ENCODE measurements around the gene NPAS3. TPM values are rescaled to one million over a fixed set of nuclear protein-coding genes. Genes with fewer than 3 reads are reported as not detected.

The NPAS3 gene
- total RNA-seq, 6 donors from 2014 or later = 0.30 to 0.77 (median 0.59) TPM; not detected in 2

GRCh38 chr14:33404054-33404453, 465.4 kb downstream of the NPAS3 start:
- H3K36me3 ChIP-seq = no peaks in the 10 kb centered on the region
- peaks cover 0 to 4% (median 0%) of the 10 kb centered on the region in 4 donors for H3K9me3 ChIP-seq
- TF ChIP-seq EP300 (IDR thresholded peaks at IDR 0.05) (peak in 1 of 4 donors; percentile 70), POLR2A (IDR thresholded peaks at IDR 0.05) (no peak), POLR2AphosphoS5 (IDR thresholded peaks at IDR 0.05) (peak in 1 of 2 donors; percentile 16)
- TF ChIP-seq, protein P1, sequence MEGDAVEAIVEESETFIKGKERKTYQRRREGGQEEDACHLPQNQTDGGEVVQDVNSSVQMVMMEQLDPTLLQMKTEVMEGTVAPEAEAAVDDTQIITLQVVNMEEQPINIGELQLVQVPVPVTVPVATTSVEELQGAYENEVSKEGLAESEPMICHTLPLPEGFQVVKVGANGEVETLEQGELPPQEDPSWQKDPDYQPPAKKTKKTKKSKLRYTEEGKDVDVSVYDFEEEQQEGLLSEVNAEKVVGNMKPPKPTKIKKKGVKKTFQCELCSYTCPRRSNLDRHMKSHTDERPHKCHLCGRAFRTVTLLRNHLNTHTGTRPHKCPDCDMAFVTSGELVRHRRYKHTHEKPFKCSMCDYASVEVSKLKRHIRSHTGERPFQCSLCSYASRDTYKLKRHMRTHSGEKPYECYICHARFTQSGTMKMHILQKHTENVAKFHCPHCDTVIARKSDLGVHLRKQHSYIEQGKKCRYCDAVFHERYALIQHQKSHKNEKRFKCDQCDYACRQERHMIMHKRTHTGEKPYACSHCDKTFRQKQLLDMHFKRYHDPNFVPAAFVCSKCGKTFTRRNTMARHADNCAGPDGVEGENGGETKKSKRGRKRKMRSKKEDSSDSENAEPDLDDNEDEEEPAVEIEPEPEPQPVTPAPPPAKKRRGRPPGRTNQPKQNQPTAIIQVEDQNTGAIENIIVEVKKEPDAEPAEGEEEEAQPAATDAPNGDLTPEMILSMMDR (IDR thresholded peaks at IDR 0.05) = peak in 1 of 6 experiments; percentile 25
- WGBS, 2 donors = 44 to 50% methylated on average over 1 of the region's 1 CpG
- H3K27me3 ChIP-seq = no peaks in the 10 kb centered on the region
- ATAC-seq (ENCODE audit: low FRiP score in 2 of 2) = peak; percentile 71 to 88
- peaks cover 0 to 10% (median 0%) of the 10 kb centered on the region in 4 donors for H3K4me1 ChIP-seq
- no peak overlapping the region for H3K4me3 ChIP-seq
- H3K27ac ChIP-seq = peak overlapping the region in 3 of 4 donors; percentile 9 to 57 (median 46)
- no peak for DNase-seq

- ATAC-seq (ENCODE audit: low FRiP score in 2 of 2) (no peak), DNase-seq (no peak)
- Histone ChIP-seq H3K36me3 (no peaks in the 10 kb centered on the region), H3K27me3 (no peaks in the 10 kb centered on the region), H3K27ac (no peak overlapping the region), H3K9me3 (peaks cover 0 to 4% (median 0%) of the 10 kb centered on the region in 4 donors), H3K4me1 (peaks cover 0 to 10% (median 0%) of the 10 kb centered on the region in 4 donors), H3K4me3 (no peak overlapping the region)
- WGBS, 2 donors = 79 to 100% methylated on average over 1 of the region's 1 CpG
- TF ChIP-seq POLR2A (IDR thresholded peaks at IDR 0.05) = no peak
- TF ChIP-seq EP300 (IDR thresholded peaks at IDR 0.05) = no peak
- TF ChIP-seq, protein P1 (IDR thresholded peaks at IDR 0.05) = no peak
- no peak for TF ChIP-seq POLR2AphosphoS5 (IDR thresholded peaks at IDR 0.05)
These were observed 466.4 kb downstream of the NPAS3 start for GRCh38 chr14:33404964-33405574.

- Histone ChIP-seq H3K9me3 (peaks cover 0 to 4% (median 0%) of the 10 kb centered on the region in 4 donors), H3K27ac (no peak overlapping the region), H3K4me1 (peaks cover 0 to 6% (median 0%) of the 10 kb centered on the region in 4 donors), H3K27me3 (no peaks in the 10 kb centered on the region), H3K4me3 (no peak overlapping the region), H3K36me3 (no peaks in the 10 kb centered on the region)
- 84 to 85% methylated on average over 2 of the region's 2 CpGs for WGBS, 2 donors
- ATAC-seq (ENCODE audit: low FRiP score in 2 of 2) (no peak), DNase-seq (no peak)
- TF ChIP-seq EP300 (IDR thresholded peaks at IDR 0.05) (no peak), POLR2A (IDR thresholded peaks at IDR 0.05) (no peak), POLR2AphosphoS5 (IDR thresholded peaks at IDR 0.05) (no peak)
- TF ChIP-seq, protein P1 (IDR thresholded peaks at IDR 0.05) = no peak
These were observed 468.1 kb downstream of the NPAS3 start for GRCh38 chr14:33406766-33407165.

- DNase-seq (no peak), ATAC-seq (ENCODE audit: low FRiP score in 2 of 2) (no peak)
- no peak overlapping the region for H3K4me3 ChIP-seq
- H3K27ac ChIP-seq = no peak overlapping the region
- WGBS, 2 donors = 55 to 65% methylated on average over 2 of the region's 2 CpGs
- H3K36me3 ChIP-seq = no peaks in the 10 kb centered on the region
- no peaks in the 10 kb centered on the region for H3K27me3 ChIP-seq
- H3K9me3 ChIP-seq = peaks cover 0 to 4% (median 0%) of the 10 kb centered on the region in 4 donors
- H3K4me1 ChIP-seq = peaks cover 0 to 6% (median 0%) of the 10 kb centered on the region in 4 donors
- TF ChIP-seq POLR2A (IDR thresholded peaks at IDR 0.05) = no peak
- TF ChIP-seq, protein P1 (IDR thresholded peaks at IDR 0.05) = no peak
- no peak for TF ChIP-seq EP300 (IDR thresholded peaks at IDR 0.05)
- TF ChIP-seq POLR2AphosphoS5 (IDR thresholded peaks at IDR 0.05) = no peak
These were observed 469.6 kb downstream of the NPAS3 start for GRCh38 chr14:33408291-33408690.

DNA sequence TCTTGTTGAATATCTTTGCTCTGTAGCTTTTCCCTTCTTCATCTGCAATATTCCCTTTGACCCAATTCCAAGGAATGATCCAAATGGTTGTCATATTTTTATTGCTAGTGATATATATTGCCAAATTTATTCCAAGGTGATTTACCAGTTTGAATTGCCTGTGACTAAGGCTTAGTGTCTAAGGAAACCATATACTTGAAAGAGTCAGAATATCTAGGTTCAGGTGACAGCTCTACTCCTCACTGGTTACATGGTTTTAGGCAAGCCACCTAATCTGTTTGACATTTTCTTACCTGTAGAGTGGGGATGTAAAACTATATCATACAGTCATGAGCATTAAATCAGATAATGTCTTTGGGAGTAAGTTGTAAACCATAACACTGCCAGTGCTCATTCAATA, 473.8 kb downstream of the NPAS3 start:
- no peak overlapping the region for H3K4me3 ChIP-seq
- ATAC-seq (ENCODE audit: low FRiP score in 2 of 2) (no peak), DNase-seq (no peak)
- no peaks in the 10 kb centered on the region for H3K9me3 ChIP-seq
- peaks cover 0 to 7% (median 0%) of the 10 kb centered on the region in 4 donors for H3K4me1 ChIP-seq
- TF ChIP-seq POLR2AphosphoS5 (IDR thresholded peaks at IDR 0.05) = no peak
- no peak for TF ChIP-seq EP300 (IDR thresholded peaks at IDR 0.05)
- no peak for TF ChIP-seq POLR2A (IDR thresholded peaks at IDR 0.05)
- TF ChIP-seq, protein P1 (IDR thresholded peaks at IDR 0.05) = no peak
- no peaks in the 10 kb centered on the region for H3K27me3 ChIP-seq
- H3K27ac ChIP-seq = no peak overlapping the region
- H3K36me3 ChIP-seq = no peaks in the 10 kb centered on the region
